AG04449 (cell line): Measurements from ENCODE around the gene SRD5A3.
A peak's percentile ranks its signal among the peaks of the same experiment; 100 is the strongest.

ENCODE experiments used
- CTCF ChIA-PET: fragments of 350-600 bp; formaldehyde crosslinking; extraction: SDS; loops from one replicate; lab custom pipeline; 2021; ENCODE audit warnings: antibody characterized with exemption; lab: Yijun Ruan, JAX
- POLR2A ChIA-PET: fragments of 400-600, 350-600 bp; formaldehyde crosslinking; extraction: SDS; loops from one replicate; lab custom pipeline; 2020; ENCODE audit warnings: antibody characterized with exemption, inconsistent platforms; lab: Yijun Ruan, JAX
- DNase-seq: peaks from one replicate; pipeline ENCODE4 v3.0.0-alpha.2; 2010; ENCODE audit warnings: low read depth, low spot score
- H3K4me3 ChIP-seq: 2 replicates; pipeline ENCODE4 v1.5.1; 2011; ENCODE audit warnings: low read depth, mild to moderate bottlenecking, control low read depth, low read length
- CTCF ChIP-seq: IDR thresholded peaks from one replicate; pipeline ENCODE4 v1.5.1; 2011; ENCODE audit warnings: mild to moderate bottlenecking, moderate library complexity, low read length, control low read depth, inconsistent platforms; ENCODE audit not compliant: insufficient read depth; ENCODE audit errors: missing control alignments

Gene SRD5A3

GRCh38 chr4:55385201-55385649 lies 39.2 kb downstream of the SRD5A3 start:
- DNase-seq: no peak
- no peak overlapping the region for H3K4me3 ChIP-seq
- TF ChIP-seq CTCF: no peak
- CTCF ChIA-PET: interaction anchor here (1.3 kb wide), 1 partner anchor 385 kb away, joined by 4 read pairs; no protein-coding TSS in a partner anchor
- POLR2A ChIA-PET: no interaction called here

GRCh38 chr4:55386073-55386472 lies 40.0 kb downstream of the SRD5A3 start:
- no peak for DNase-seq
- CTCF ChIA-PET: interaction anchor here (1.8 kb wide), 1 partner anchor 40 kb away, joined by 8 read pairs; the partner anchor contains the start of gene SRD5A3
- POLR2A ChIA-PET: interaction anchor here (0.8 kb wide), 1 partner anchor 10 kb away, joined by 8 read pairs; the partner anchor contains the start of gene TMEM165

GRCh38 chr4:55386840-55387239 lies 40.8 kb downstream of the SRD5A3 start:
- no peak for DNase-seq
- TF ChIP-seq CTCF: no peak
- ChIA-PET CTCF (interaction anchor here (1.0 to 1.8 kb wide), 2 partner anchors 41 to 415 kb away, joined by 3 to 8 read pairs; partner anchors contain the start of gene SRD5A3), POLR2A (interaction anchor here (1.6 kb wide), 1 partner anchor 9 kb away, joined by 5 read pairs; the partner anchor contains the start of gene TMEM165)
- no peak overlapping the region for H3K4me3 ChIP-seq

More at GRCh38 chr4:55386073-55386472, 40.0 kb downstream of the SRD5A3 start:
- H3K4me3 ChIP-seq: no peak overlapping the region
- TF ChIP-seq CTCF: no peak

GRCh38 chr4:55393461-55394320 lies 47.6 kb downstream of the SRD5A3 start:
- no peak for TF ChIP-seq CTCF
- ChIA-PET CTCF (interaction anchor here (1.3 to 4.2 kb wide), 4 partner anchors 47 to 422 kb away, joined by 3 to 40 read pairs (median 4); partner anchors contain the start of gene SRD5A3), POLR2A (no interaction called here)
- no peak overlapping the region for H3K4me3 ChIP-seq
- no peak for DNase-seq

GRCh38 chr4:55395218-55395528 lies 49.1 kb downstream of the SRD5A3 start:
- DNase-seq: no peak
- POLR2A ChIA-PET: interaction anchor here (0.9 to 2.2 kb wide), 9 partner anchors 8 to 155 kb away, joined by 3 to 8 read pairs (median 5); partner anchors contain the start of genes CLOCK and SRD5A3
- peak overlapping the region; percentile 82 for H3K4me3 ChIP-seq
- TF ChIP-seq CTCF: no peak
- CTCF ChIA-PET: interaction anchor here (0.8 to 4.2 kb wide), 6 partner anchors 14 to 424 kb away, joined by 3 to 40 read pairs (median 4); partner anchors contain the start of gene SRD5A3
